SK-N-SH (cell line): ENCODE results near the gene DUT. TPM values are rescaled to one million over a fixed set of nuclear protein-coding genes. Genes with fewer than 3 reads are reported as not detected.
A peak's percentile ranks its signal among the peaks of the same experiment; 100 is the strongest.

Experiments used
- CTCF ChIA-PET: fragments of 300-600, 350-600 bp; formaldehyde crosslinking; extraction: SDS; loops from one replicate; lab custom pipeline; 2021; lab: Yijun Ruan, JAX
- POLR2A ChIA-PET: fragments of 350-600 bp; sonication (Branson Sonifier 250); formaldehyde crosslinking; extraction: SDS; loops from one replicate; lab custom pipeline; 2020; ENCODE audit warnings: antibody characterized with exemption, inconsistent platforms; lab: Yijun Ruan, JAX
- DNase-seq: peaks from one replicate; pipeline ENCODE4 v3.0.0; 2012
- H2AFZ ChIP-seq: fragments of 200-600 bp; sonication (generic); 2 replicates; pipeline ENCODE4 v1.8.1; 2016; ENCODE audit warnings: antibody characterized with exemption, mild to moderate bottlenecking, low read depth
- H3F3A ChIP-seq: fragments of 200-600 bp; sonication (generic); replicated peaks from 2 replicates; pipeline ENCODE3; 2016; ENCODE audit warnings: antibody characterized with exemption, mild to moderate bottlenecking; ENCODE audit not compliant: insufficient read depth
- H3K27ac ChIP-seq, 2 experiments: fragments of 200-500 bp in 1 of 2; fragments of 200-600 bp in 1 of 2; sonication (Bioruptor generic) in 1 of 2; sonication (generic), shearing (Covaris generic) in 1 of 2; 2 replicates each; pipeline versions ENCODE4 v1.5.1 to v1.6.1; 2014 to 2016; ENCODE audit warnings: low read depth in 2 of 2, inconsistent platforms in 1 of 2, low read length in 1 of 2, mild to moderate bottlenecking in 1 of 2, mixed read lengths in 1 of 2
- H3K27me3 ChIP-seq: fragments of 200-600 bp; sonication (generic), shearing (Covaris generic); 2 replicates; pipeline ENCODE4 v1.6.1; 2016; ENCODE audit warnings: mixed run types; ENCODE audit not compliant: insufficient read depth
- H3K36me3 ChIP-seq, 2 experiments: fragments of 200-500 bp in 1 of 2; fragments of 200-600 bp in 1 of 2; sonication (Bioruptor generic) in 1 of 2; sonication (generic) in 1 of 2; replicated peaks in 1 of 2; 2 replicates each; pipeline versions ENCODE3 to v1.5.1; 2014 to 2016; ENCODE audit warnings: low read length in 1 of 2, mild to moderate bottlenecking in 1 of 2; ENCODE audit not compliant: insufficient read depth in 2 of 2, control insufficient read depth in 1 of 2
- H3K4me1 ChIP-seq, 2 experiments: fragments of 200-500 bp in 1 of 2; fragments of 200-600 bp in 1 of 2; sonication (Bioruptor generic) in 1 of 2; sonication (generic), shearing (Covaris generic) in 1 of 2; 2 replicates each; pipeline versions ENCODE4 v1.5.1 to v1.6.1; 2014 to 2016; ENCODE audit warnings: low read depth in 1 of 2, low read length in 1 of 2, mixed run types in 1 of 2; ENCODE audit not compliant: insufficient read depth in 2 of 2, control insufficient read depth in 1 of 2
- H3K4me2 ChIP-seq: fragments of 200-600 bp; sonication (generic), shearing (Covaris generic); 2 replicates; pipeline ENCODE4 v1.6.1; 2017; ENCODE audit warnings: mixed run types
- H3K4me3 ChIP-seq, 2 experiments: fragments of 200-500 bp in 1 of 2; fragments of 200-600 bp in 1 of 2; sonication (Bioruptor generic) in 1 of 2; sonication (generic), shearing (Covaris generic) in 1 of 2; 2 replicates each; pipeline versions ENCODE4 v1.5.1 to v1.8.1; 2014 to 2016; ENCODE audit warnings: low read depth in 2 of 2, inconsistent platforms in 1 of 2, low read length in 1 of 2, mild to moderate bottlenecking in 1 of 2, mixed read lengths in 1 of 2, moderate library complexity in 1 of 2
- H3K79me2 ChIP-seq: fragments of 200-600 bp; sonication (generic); 2 replicates; pipeline ENCODE4 v1.8.1; 2017; ENCODE audit warnings: mild to moderate bottlenecking; ENCODE audit not compliant: insufficient read depth
- H3K9ac ChIP-seq: fragments of 200-600 bp; sonication (generic); 2 replicates; pipeline ENCODE4 v1.6.1; 2017; ENCODE audit warnings: mixed run types
- H3K9me2 ChIP-seq: fragments of 200-600 bp; sonication (generic); 2 replicates; pipeline ENCODE4 v1.6.1; 2017; ENCODE audit warnings: mixed run types
- H3K9me3 ChIP-seq: fragments of 200-600 bp; sonication (generic); 2 replicates; pipeline ENCODE4 v1.6.1; 2017; ENCODE audit warnings: mixed run types, mild to moderate bottlenecking, moderate library complexity
- H4K20me1 ChIP-seq: fragments of 200-600 bp; sonication (generic); 2 replicates; pipeline ENCODE4 v1.6.1; 2017; ENCODE audit warnings: mild to moderate bottlenecking, mixed run types; ENCODE audit not compliant: insufficient read depth
- CTCF ChIP-seq: fragments of 200-600 bp; sonication (generic); IDR thresholded peaks from 2 replicates; pipeline ENCODE4 v1.6.1; 2017; ENCODE audit warnings: antibody characterized with exemption, mild to moderate bottlenecking, moderate library complexity
- EP300 ChIP-seq, 2 experiments: IDR thresholded peaks; 2 replicates each; pipeline versions ENCODE4 v1.4.0 to v1.6.1; 2012; ENCODE audit warnings: borderline replicate concordance in 1 of 2, low read depth in 1 of 2, low read length in 1 of 2
- EZH2phosphoT487 ChIP-seq: fragments of 200-600 bp; sonication (generic); IDR thresholded peaks from 2 replicates; pipeline ENCODE4 v1.6.1; 2017; ENCODE audit warnings: low read depth, mixed run types, mild to moderate bottlenecking, antibody characterized with exemption, moderate library complexity, borderline replicate concordance
- GABPA ChIP-seq: IDR thresholded peaks from 2 replicates; pipeline ENCODE4 v1.4.0; 2012; ENCODE audit warnings: low read depth, mild to moderate bottlenecking
- GATA2 ChIP-seq: sonication (generic); formaldehyde crosslinking; IDR thresholded peaks from 2 replicates; pipeline ENCODE4 v1.5.0; 2020; ENCODE audit warnings: mild to moderate bottlenecking, missing genetic modification reagents
- MAX ChIP-seq: IDR thresholded peaks from 2 replicates; pipeline ENCODE4 v1.4.0; 2012; ENCODE audit warnings: low read depth
- NRF1 ChIP-seq: IDR thresholded peaks from 2 replicates; pipeline ENCODE4 v1.6.1; 2012; ENCODE audit warnings: low read depth, mild to moderate bottlenecking, low read length
- RAD21 ChIP-seq: IDR thresholded peaks from 2 replicates; pipeline ENCODE4 v1.6.1; 2012; ENCODE audit warnings: mild to moderate bottlenecking, low read length
- RXRA ChIP-seq: IDR thresholded peaks from 2 replicates; pipeline ENCODE4 v1.4.0; 2012; ENCODE audit warnings: low read depth, mild to moderate bottlenecking, borderline replicate concordance
- SIN3A ChIP-seq: IDR thresholded peaks from 2 replicates; pipeline ENCODE4 v1.6.1; 2012; ENCODE audit warnings: low read depth, mild to moderate bottlenecking, low read length, moderate library complexity, borderline replicate concordance
- USF2 ChIP-seq: fragments of 150-350 bp; IDR thresholded peaks from 2 replicates; pipeline ENCODE4 v1.6.1; 2017; ENCODE audit warnings: antibody characterized with exemption, low read length, low read depth, borderline replicate concordance
- YY1 ChIP-seq: IDR thresholded peaks from 2 replicates; pipeline ENCODE4 v1.4.0; 2012; ENCODE audit warnings: low read depth, mild to moderate bottlenecking
- WGBS: methylation state at CpG from one replicate; pipeline ENCODE4 v1.1.6; 2017; ENCODE audit warnings: low lambda C conversion rate; 5-methylcytosine and 5-hydroxymethylcytosine counted together
- polyA plus RNA-seq, 3 experiments: library from polyadenylated mRNA; depleted of rRNA; stranded (reverse); fragments of >200 nt; gene quantifications; 2 replicates each; pipeline ENCODE4 v1.2.3, GENCODE V29; 2012
- TF ChIP-seq, protein P1 (sequence below): IDR thresholded peaks from 2 replicates; pipeline ENCODE4 v1.4.0; 2012; ENCODE audit warnings: low read depth, borderline replicate concordance

DUT gene
- polyA plus RNA-seq, 1 of the 3 experiments (the other 2 are of a cell fraction) = 79.3 TPM

GRCh38 chr15:48374472-48374871 lies 43.2 kb downstream of the DUT start:
- Histone ChIP-seq H3K9me3 (no peaks in the 10 kb centered on the region), H3K4me2 (peak overlapping the region; percentile 47), H3K9me2 (no peaks in the 10 kb centered on the region), H3K36me3 (no peaks in the 10 kb centered on the region), H2AFZ (0 out of 2 replicates have a peak overlapping the region, but pooled peaks have one; percentile 71), H3K27me3 (no peaks in the 10 kb centered on the region), H3K79me2 (no peaks in the 10 kb centered on the region), H3K9ac (peak overlapping the region; percentile 31; the same call in 1 of the 2 replicates), H3F3A (peaks cover 24% of the 10 kb centered on the region), H3K4me1 (peaks cover 0 to 3% of the 10 kb centered on the region in 2 experiments; a peak in 1 of 4 replicates), H4K20me1 (no peaks in the 10 kb centered on the region), H3K27ac (peak overlapping the region in 1 of 2 experiments; percentile 83; a peak in 2 of 4 replicates), H3K4me3 (no peak overlapping the region)
- 65% methylated on average over 3 of the region's 3 CpGs for WGBS
- TF ChIP-seq NRF1 (no peak), USF2 (no peak), MAX (no peak), EP300 (IDR thresholded peaks at IDR 0.05; ENCODE audit: borderline replicate concordance in 1 of 2, low read depth in 1 of 2, low read length in 1 of 2) (no peak)
- CTCF ChIA-PET = interaction anchor here (1.2 to 1.8 kb wide), 3 partner anchors 12 to 16 kb away, joined by 4 to 10 read pairs (median 5); no protein-coding TSS in a partner anchor
- no peak for DNase-seq
- POLR2A ChIA-PET = no interaction called here

DNA sequence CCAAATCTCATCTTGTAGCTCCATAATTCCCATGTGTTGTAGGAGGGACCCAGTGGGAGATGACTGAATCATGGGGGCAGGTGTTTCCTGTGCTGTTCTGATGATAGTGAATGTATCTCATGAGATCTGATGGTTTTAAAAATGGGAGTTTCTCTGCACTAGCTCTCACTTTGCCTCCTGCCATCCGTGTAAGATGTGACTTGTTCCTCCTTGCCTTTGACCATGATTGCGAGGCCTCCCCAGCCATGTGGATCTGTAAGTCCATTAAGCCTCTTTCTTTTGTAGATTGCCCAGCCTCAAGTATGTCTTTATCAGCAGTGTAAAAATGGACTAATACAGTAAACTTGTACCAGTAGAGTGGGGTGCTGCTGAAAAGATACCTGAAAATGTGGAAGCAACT lies 44.5 kb downstream of the DUT start:
- Histone ChIP-seq H3K4me1 (peaks cover 0 to 3% of the 10 kb centered on the region in 2 experiments; a peak in 1 of 4 replicates), H3K9me2 (no peaks in the 10 kb centered on the region), H3K9ac (no peak overlapping the region), H3K27ac (no peak overlapping the region), H2AFZ (no peak overlapping the region), H3K27me3 (no peaks in the 10 kb centered on the region), H3K9me3 (no peaks in the 10 kb centered on the region), H3K4me2 (no peak overlapping the region)
- no peak for DNase-seq
- POLR2A ChIA-PET = no interaction called here
- WGBS = 68% methylated on average over 2 of the region's 2 CpGs
- CTCF ChIA-PET = interaction anchor here (1.8 kb wide), 1 partner anchor 14 kb away, joined by 5 read pairs; no protein-coding TSS in a partner anchor
- TF ChIP-seq MAX = no peak
- TF ChIP-seq EZH2phosphoT487 = no peak
- TF ChIP-seq SIN3A = no peak
- no peak for TF ChIP-seq RXRA
- no peak for TF ChIP-seq GABPA
- TF ChIP-seq GATA2 = no peak
- TF ChIP-seq YY1 = no peak
- TF ChIP-seq, protein P1, sequence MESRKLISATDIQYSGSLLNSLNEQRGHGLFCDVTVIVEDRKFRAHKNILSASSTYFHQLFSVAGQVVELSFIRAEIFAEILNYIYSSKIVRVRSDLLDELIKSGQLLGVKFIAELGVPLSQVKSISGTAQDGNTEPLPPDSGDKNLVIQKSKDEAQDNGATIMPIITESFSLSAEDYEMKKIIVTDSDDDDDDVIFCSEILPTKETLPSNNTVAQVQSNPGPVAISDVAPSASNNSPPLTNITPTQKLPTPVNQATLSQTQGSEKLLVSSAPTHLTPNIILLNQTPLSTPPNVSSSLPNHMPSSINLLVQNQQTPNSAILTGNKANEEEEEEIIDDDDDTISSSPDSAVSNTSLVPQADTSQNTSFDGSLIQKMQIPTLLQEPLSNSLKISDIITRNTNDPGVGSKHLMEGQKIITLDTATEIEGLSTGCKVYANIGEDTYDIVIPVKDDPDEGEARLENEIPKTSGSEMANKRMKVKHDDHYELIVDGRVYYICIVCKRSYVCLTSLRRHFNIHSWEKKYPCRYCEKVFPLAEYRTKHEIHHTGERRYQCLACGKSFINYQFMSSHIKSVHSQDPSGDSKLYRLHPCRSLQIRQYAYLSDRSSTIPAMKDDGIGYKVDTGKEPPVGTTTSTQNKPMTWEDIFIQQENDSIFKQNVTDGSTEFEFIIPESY = no peak
- no peak for TF ChIP-seq CTCF
- no peak for TF ChIP-seq EP300 (IDR thresholded peaks at IDR 0.05; ENCODE audit: borderline replicate concordance in 1 of 2, low read depth in 1 of 2, low read length in 1 of 2)
- TF ChIP-seq RAD21 = no peak
- TF ChIP-seq, all 33 proteins: peak for 0
- peaks cover 24% of the 10 kb centered on the region for H3F3A ChIP-seq
- no peaks in the 10 kb centered on the region for H4K20me1 ChIP-seq
- no peaks in the 10 kb centered on the region for H3K36me3 ChIP-seq
- H3K4me3 ChIP-seq = no peak overlapping the region
- H3K79me2 ChIP-seq = no peaks in the 10 kb centered on the region
